Activated CD4-positive, alpha-beta T cell treated with anti-CD3 and anti-CD28 coated beads, Interleukin-2, amount 10 ng/mL, durations not matched to agents 24 days and 14 days (primary cell): Measurements from ENCODE around the gene GALNT18. TPM values are rescaled to one million over a fixed set of nuclear protein-coding genes. Genes with fewer than 3 reads are reported as not detected.

Experiments
- DNase-seq: peaks from one replicate; pipeline ENCODE4 v3.0.0; 2022
- H3K27ac Mint-ChIP-seq: one replicate; pipeline ENCODE4 v1.8.0; 2022; ENCODE audit warnings: mild to moderate bottlenecking, mixed read lengths
- H3K27me3 Mint-ChIP-seq: one replicate; pipeline ENCODE4 v1.8.0; 2022; ENCODE audit warnings: mixed read lengths
- H3K36me3 Mint-ChIP-seq: one replicate; pipeline ENCODE4 v1.8.0; 2022; ENCODE audit warnings: low read depth, mild to moderate bottlenecking, mixed read lengths
- H3K4me1 Mint-ChIP-seq: one replicate; pipeline ENCODE4 v1.8.0; 2021; ENCODE audit warnings: mixed read lengths
- H3K4me3 Mint-ChIP-seq: one replicate; pipeline ENCODE4 v1.8.0; 2022; ENCODE audit warnings: mild to moderate bottlenecking, moderate library complexity, mixed read lengths
- H3K9me3 Mint-ChIP-seq: one replicate; pipeline ENCODE4 v1.8.0; 2021; ENCODE audit warnings: mixed read lengths
- intact Hi-C: fragments of 100-400 bp; cut with micrococcal nuclease; formaldehyde crosslinking; loops from one replicate; pipeline ENCODE4 v1.15.1; 2023
- total RNA-seq: library from RNA; stranded (reverse); gene quantifications from 2 replicates; pipeline ENCODE4 v1.2.3, GENCODE V29; 2022

Gene GALNT18
- total RNA-seq, 1 donor from 2014 or later: 8.6 TPM

DNA sequence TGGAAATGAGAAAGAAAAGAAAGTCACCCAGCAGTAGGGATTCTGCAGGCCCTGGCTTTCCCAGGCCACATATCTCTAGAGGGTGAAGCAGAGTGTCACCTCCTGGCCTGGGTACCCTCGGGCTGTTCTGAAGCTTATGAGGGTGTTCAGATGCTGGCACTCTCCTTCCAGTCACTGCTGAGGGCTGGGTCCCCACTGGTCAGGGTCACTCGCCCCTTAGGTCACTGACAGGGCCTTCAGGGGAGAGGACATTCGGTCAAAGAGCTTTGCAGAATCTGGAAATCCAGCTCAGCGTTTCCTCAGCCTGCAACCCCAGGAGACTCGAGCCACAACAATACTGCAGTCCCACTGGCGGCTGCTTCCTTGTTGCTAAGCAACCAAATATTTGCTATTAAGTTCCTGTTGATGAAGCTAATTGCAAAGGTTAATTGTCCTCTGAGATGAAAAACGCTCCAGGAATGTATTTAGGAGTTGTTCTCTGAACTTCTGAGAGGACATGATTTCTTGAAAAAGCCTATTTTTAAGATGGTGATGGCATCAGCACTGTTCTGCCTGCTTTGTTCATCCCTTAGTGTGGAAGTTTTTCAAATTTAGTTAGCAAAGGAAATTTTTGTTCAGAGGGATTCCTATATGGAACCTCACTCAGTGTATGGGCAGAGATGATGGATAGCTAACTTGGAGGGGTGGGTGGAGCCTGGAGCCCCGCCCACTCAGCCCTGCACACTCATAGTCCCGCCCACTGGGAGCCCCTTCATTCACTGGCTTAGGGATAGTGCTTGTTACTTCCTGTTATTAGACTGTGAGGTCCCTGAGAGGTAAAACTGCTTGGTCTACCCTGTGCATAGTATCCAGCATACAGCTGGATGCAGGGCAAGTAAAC lies 378.0 kb downstream of the GALNT18 start:
- H3K27me3 Mint-ChIP-seq: no peaks in the 10 kb centered on the region
- peaks cover 2% of the 10 kb centered on the region for H3K36me3 Mint-ChIP-seq
- no peak for DNase-seq
- no peak overlapping the region for H3K4me3 Mint-ChIP-seq
- H3K9me3 Mint-ChIP-seq: no peaks in the 10 kb centered on the region
- intact Hi-C loops: no loop called here
- H3K4me1 Mint-ChIP-seq: no peaks in the 10 kb centered on the region
- no peak overlapping the region for H3K27ac Mint-ChIP-seq

GRCh38 chr11:11243209-11243589 lies 378.6 kb downstream of the GALNT18 start:
- H3K27me3 Mint-ChIP-seq: no peaks in the 10 kb centered on the region
- H3K9me3 Mint-ChIP-seq: no peaks in the 10 kb centered on the region
- DNase-seq: no peak
- peaks cover 2% of the 10 kb centered on the region for H3K36me3 Mint-ChIP-seq
- H3K4me1 Mint-ChIP-seq: no peaks in the 10 kb centered on the region
- no peak overlapping the region for H3K4me3 Mint-ChIP-seq
- intact Hi-C loops: no loop called here
- no peak overlapping the region for H3K27ac Mint-ChIP-seq

- no peak for DNase-seq
- no peaks in the 10 kb centered on the region for H3K27me3 Mint-ChIP-seq
- H3K4me1 Mint-ChIP-seq: no peaks in the 10 kb centered on the region
- intact Hi-C loops: no loop called here
- no peaks in the 10 kb centered on the region for H3K36me3 Mint-ChIP-seq
- no peak overlapping the region for H3K27ac Mint-ChIP-seq
- H3K9me3 Mint-ChIP-seq: no peaks in the 10 kb centered on the region
- no peak overlapping the region for H3K4me3 Mint-ChIP-seq
These were observed 380.5 kb downstream of the GALNT18 start for GRCh38 chr11:11241284-11241683.

- Mint-ChIP-seq H3K4me3 (no peak overlapping the region), H3K27ac (no peak overlapping the region), H3K4me1 (no peaks in the 10 kb centered on the region), H3K27me3 (no peaks in the 10 kb centered on the region), H3K36me3 (no peaks in the 10 kb centered on the region), H3K9me3 (no peaks in the 10 kb centered on the region)
- intact Hi-C loops: no loop called here
- DNase-seq: no peak
These were observed 381.8 kb downstream of the GALNT18 start for GRCh38 chr11:11239959-11240358.

GRCh38 chr11:11237070-11237832 lies 384.6 kb downstream of the GALNT18 start:
- no peak overlapping the region for H3K27ac Mint-ChIP-seq
- no peaks in the 10 kb centered on the region for H3K9me3 Mint-ChIP-seq
- no peak for DNase-seq
- H3K36me3 Mint-ChIP-seq: no peaks in the 10 kb centered on the region
- H3K4me3 Mint-ChIP-seq: no peak overlapping the region
- intact Hi-C loops: no loop called here
- no peaks in the 10 kb centered on the region for H3K4me1 Mint-ChIP-seq
- no peaks in the 10 kb centered on the region for H3K27me3 Mint-ChIP-seq

DNA sequence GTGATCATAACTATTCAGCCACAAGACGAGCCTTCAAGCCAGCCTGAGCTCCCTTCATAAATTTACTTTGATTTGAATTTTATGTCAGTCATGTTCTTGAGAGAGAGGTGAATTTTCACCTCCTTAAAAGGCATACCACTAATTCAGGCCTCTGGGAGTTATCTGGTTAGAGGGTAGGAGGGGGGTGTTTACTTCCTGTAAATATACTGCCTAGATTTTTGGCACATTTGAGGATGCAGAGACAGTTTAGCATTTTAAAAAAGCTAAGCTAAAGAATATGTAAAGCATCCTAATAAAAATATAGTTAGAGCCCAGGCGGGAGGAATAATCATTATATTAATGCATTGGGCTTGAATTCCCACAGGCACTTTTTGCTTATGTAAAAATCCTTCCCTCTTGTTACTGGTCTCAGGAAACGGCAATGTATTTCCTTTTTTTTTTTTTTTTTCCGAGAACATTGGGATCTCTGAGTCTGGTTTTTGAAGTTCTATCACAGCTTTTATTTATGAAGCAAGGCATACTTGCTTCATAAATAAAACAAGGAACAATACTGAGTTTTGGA lies 385.2 kb downstream of the GALNT18 start:
- no peak for DNase-seq
- no peak overlapping the region for H3K4me3 Mint-ChIP-seq
- intact Hi-C loops: no loop called here
- no peaks in the 10 kb centered on the region for H3K4me1 Mint-ChIP-seq
- no peaks in the 10 kb centered on the region for H3K27me3 Mint-ChIP-seq
- H3K36me3 Mint-ChIP-seq: no peaks in the 10 kb centered on the region
- H3K9me3 Mint-ChIP-seq: no peaks in the 10 kb centered on the region
- no peak overlapping the region for H3K27ac Mint-ChIP-seq

GRCh38 chr11:11231763-11232162 lies 390.0 kb downstream of the GALNT18 start:
- Mint-ChIP-seq H3K9me3 (no peaks in the 10 kb centered on the region), H3K4me1 (no peaks in the 10 kb centered on the region), H3K4me3 (no peak overlapping the region), H3K36me3 (no peaks in the 10 kb centered on the region), H3K27me3 (peaks cover 1% of the 10 kb centered on the region), H3K27ac (no peak overlapping the region)
- no peak for DNase-seq
- intact Hi-C loops: no loop called here

DNA sequence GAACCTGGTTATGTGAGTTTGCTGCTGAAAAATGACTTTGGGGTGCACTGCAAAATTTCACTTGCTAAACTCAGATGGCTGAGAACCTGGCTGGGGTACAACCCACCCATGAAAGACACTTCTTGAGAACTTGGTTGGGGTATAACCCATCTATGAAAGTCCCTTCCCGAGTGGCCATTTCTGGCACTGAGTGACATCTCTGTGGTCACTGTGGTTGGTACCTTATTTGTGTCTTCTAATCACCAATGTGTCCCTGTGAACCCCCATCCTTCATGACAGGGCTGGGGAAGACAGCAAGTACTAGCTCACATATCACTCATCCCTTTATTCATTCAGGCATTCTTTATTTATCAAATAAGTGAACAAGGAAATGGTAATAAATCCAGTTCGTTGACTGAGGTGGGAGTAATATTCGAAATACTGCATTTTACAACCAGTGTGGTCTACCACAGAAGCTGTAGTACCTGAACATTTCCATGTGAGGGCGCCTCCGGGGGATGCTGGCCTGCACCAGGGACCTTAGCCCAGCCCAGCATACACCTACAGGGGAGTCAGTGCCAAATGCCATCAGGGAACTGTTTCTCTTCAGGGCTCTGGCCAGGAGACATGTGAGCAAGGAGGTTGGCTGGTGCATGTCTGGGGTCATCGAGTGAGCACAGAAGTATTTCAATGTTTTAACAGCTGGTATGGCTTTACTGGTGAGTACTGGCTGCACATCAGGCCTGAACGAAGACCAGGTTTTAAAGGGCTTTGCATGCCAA lies 390.8 kb downstream of the GALNT18 start:
- peak; percentile 62 for DNase-seq
- no peaks in the 10 kb centered on the region for H3K36me3 Mint-ChIP-seq

GRCh38 chr11:11230087-11230486 lies 391.7 kb downstream of the GALNT18 start:
- Mint-ChIP-seq H3K9me3 (no peaks in the 10 kb centered on the region), H3K27me3 (peaks cover 1% of the 10 kb centered on the region), H3K36me3 (no peaks in the 10 kb centered on the region), H3K4me1 (no peaks in the 10 kb centered on the region), H3K4me3 (no peak overlapping the region), H3K27ac (no peak overlapping the region)
- intact Hi-C loops: no loop called here
- DNase-seq: no peak

More for the DNA sequence above, 390.8 kb downstream of the GALNT18 start:
- H3K27me3 Mint-ChIP-seq: peaks cover 1% of the 10 kb centered on the region
- H3K4me1 Mint-ChIP-seq: no peaks in the 10 kb centered on the region
- no peaks in the 10 kb centered on the region for H3K9me3 Mint-ChIP-seq
- intact Hi-C loops: no loop called here
- H3K4me3 Mint-ChIP-seq: no peak overlapping the region
- H3K27ac Mint-ChIP-seq: no peak overlapping the region

DNA sequence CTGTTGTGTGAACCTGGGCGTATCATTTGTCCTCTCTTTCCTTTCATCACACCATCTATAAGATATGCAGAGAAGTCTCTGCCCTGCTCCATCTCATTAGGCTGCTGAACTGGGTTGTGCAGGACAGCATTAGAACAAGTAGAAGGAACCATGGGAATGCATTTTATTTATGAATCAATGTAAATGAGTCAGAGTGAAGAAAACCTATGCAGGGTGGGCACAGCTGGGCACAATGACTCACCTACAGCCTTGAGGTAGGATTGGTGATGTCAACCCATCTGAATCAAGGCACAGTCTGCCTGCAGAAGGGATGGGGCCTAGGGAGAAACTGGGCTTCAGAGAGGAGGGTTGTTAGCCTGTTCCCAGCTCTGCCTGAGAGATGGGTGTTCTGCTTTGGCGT lies 392.2 kb downstream of the GALNT18 start:
- H3K4me3 Mint-ChIP-seq: no peak overlapping the region
- no peaks in the 10 kb centered on the region for H3K36me3 Mint-ChIP-seq
- H3K27ac Mint-ChIP-seq: no peak overlapping the region
- no peaks in the 10 kb centered on the region for H3K9me3 Mint-ChIP-seq
- peaks cover 1% of the 10 kb centered on the region for H3K27me3 Mint-ChIP-seq
- intact Hi-C loops: no loop called here
- H3K4me1 Mint-ChIP-seq: no peaks in the 10 kb centered on the region
- DNase-seq: no peak

DNA sequence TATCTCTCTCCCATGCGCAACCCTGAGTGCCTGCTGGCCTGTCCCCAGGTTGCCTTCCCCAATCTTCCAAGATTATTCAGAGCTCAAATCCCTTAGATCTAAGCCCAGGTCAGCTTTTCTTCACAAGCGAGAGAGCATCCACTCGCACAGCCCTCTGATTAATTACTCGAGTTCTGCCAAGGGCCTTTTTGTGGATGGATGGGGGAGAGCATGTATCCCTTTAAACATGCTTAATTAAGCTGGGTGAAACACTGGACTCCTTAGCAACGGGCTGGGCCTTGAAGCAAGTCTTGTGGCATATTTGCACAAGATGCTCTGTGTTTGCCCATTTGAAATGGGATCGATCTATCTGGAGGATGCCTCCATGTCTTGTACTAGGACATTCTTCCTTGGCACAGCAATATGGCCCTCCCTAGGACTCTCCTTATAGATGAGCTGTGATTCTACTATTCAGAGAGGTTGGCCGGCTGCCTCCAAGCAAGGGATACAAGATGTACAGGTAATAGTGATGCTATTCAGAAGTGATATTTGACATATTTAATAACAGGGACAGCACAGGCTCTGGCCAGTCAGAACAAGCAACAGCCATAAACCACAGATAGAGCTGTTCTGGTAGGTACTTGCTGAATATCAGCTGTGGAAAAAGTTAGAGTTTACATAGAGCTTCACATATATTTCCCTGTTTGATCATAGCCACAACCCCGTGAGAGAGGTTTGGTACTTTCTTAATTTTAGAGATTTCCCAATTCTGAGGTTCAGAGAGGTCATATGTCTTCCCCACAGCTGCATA lies 394.3 kb downstream of the GALNT18 start:
- no peak for DNase-seq
- H3K4me3 Mint-ChIP-seq: no peak overlapping the region
- H3K27ac Mint-ChIP-seq: no peak overlapping the region
- H3K4me1 Mint-ChIP-seq: no peaks in the 10 kb centered on the region
- H3K36me3 Mint-ChIP-seq: no peaks in the 10 kb centered on the region
- H3K27me3 Mint-ChIP-seq: peaks cover 1% of the 10 kb centered on the region
- no peaks in the 10 kb centered on the region for H3K9me3 Mint-ChIP-seq
- intact Hi-C loops: no loop called here
